ENCODE results near the gene CAD.
A peak's percentile ranks its signal among the peaks of the same experiment; 100 is the strongest.
"Not testable (repeated sequence)": the region's sequence is repeated elsewhere in the genome, so short reads cannot be mapped to it uniquely, and the experiment has no call there.

The CAD gene
- total RNA-seq: 87.2 reads per million, percentile 80 among the genes with 10 or more reads in this experiment

DNA sequence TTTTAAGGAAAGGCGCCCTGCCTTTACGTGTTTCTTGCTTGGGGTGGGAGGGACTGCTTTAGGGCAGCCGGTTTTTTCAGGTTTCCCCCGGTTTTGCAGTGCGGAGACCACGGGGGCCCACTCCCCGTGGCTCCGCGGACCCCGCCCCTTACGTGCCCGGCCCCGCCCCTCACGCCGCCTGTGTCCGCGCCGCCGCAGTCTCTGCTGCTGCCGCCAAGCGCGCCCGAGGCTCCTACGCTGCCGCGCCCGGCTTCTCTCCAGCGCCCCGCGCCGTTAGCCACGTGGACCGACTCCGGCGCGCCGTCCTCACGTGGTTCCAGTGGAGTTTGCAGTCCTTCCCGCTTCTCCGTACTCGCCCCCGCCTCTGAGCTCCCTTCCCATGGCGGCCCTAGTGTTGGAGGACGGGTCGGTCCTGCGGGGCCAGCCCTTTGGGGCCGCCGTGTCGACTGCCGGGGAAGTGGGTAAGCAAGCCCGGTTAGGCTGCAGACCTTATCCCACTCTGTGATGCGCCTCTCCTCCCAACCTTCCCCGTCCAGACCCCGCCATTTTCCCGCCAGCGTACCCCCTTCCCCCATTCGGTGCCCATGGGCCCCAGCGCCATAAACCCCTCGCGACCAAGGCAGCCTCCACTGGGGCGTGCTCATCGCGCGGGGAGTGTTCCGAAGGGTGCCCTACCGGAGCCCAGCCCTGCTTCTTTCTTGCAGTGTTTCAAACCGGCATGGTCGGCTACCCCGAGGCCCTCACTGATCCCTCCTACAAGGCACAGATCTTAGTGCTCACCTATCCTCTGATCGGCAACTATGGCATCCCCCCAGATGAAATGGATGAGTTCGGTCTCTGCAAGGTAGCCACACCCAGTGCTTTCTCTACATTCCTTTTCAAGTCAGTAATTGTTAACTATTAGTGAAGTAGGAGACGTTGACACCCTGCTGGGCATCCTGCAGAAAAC, at the start of gene CAD:
CAD (plus strand) TSS at position 197 of the 949 bp plus-strand sequence; CDS start at position 380, 183 bp downstream.
- DNase-seq: peak; percentile 79

DNA sequence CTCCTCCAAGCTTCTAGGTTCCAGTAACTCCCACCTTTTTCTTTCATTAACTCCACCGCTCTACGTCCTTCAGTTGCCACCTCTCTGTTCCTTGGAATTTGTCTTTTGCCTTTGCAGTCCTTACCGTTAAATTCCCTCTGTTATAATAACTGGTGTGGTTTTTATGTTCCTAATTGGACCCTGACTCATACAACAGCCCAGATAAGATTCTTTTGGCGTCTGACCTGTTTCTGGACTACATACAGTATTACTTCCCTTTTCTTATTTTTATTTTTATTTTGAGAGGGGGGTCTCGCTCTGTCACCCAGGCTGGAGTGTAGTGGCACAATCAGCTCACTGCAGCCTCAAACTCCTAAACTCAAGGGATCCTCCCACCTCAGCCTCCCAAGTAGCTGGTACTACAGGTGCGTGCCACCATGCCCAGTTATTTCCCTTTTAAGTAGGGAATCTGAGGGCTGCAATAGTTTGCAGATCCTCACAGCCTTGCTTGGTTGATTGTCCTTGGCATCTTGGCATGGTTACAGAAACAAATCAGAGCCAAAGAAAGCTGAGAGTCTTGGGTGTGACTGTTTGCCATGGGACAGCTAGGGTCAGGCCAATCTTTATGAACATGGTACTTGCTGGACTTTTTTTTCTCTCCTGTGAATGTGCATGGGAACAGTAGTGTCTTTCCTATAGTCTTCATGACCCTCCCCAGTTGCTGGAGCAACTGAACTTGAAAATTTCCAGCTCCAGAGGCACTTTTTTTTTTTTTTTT, 46.4 kb upstream of the CAD start:
- no peak for DNase-seq

DNA sequence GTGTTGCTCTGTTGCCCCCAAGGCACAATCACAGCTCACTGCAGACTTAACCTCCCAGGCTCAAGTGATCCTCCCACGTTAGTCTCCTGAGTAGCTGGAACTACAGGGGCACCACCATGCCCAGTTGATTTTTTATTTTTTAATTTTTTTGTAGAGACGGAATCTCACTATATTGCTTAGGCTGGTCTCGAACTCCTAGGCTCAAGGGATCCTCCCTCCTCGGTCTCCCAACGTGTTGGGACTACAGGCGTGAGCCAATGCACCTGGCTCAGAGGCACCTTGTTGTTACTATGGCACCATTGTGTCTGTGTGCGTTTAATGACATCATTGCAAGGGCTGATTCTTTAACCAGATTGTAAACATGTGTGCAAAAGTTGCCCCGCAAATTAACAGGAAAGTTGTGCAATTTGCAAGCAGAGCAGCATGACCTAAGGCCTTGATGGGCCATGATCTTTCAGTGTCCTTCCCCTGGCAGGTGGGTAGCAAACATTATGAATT, 45.8 kb upstream of the CAD start:
- DNase-seq: no peak

DNA sequence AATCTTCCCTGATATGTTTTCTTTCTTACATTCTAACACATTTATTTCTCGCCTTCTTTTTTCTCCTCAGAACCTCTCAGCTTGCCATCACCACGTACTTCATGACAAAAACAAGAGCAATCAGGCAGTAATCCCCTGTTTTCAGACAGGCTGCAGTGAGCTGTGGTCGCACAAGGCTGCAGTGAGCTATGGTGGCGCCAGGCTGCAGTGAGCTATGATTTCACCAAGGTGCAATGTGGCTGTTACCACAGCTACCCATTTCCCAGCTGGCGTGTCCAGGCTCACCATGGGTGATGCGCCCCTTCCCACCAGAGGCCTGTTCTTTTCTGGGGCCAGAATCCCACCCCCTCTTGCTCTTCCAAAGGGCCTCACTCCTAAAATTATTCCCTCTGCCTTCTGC, 42.5 kb upstream of the CAD start:
- no peak for DNase-seq

DNA sequence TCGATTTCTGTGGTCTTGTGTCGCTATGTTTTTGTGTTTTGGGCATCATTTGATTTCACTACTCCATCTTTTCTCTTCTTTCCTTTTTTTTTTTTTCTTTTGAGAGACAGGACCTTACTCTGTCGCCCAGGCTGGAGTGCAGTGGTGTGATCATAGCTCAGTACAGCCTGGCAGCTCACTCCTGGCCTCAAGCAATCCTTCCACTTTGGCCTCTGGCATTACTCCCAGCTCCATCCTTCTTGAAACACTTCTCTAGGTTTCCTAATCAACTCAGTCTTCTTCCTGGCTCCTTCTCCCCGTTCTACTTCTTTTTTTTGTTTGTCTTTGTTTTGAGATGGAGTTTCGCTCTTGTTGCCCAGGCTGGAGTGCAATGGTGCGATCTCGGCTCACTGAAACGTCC, 41.8 kb upstream of the CAD start:
- DNase-seq: no peak

DNA sequence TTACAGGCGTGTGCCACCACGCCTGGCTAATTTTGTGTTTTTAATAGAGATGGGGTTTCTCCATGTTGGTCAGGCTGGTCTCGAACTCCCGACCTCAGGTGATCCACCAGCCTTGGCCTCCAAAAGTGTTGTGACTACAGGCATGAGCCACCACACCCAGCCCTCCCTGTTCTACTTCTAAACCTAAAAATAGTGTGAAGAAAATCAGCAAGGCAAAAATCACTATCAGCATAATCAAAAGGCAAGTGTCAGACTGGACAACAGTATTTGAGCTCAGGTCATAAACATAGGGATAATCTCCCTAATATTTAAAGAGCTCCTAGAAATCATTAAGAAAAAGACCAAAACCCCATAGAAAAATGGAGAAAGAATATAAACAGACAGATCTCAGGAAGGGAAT, 41.4 kb upstream of the CAD start:
- DNase-seq: not testable (repeated sequence)

GRCh38 chr2:27177441-27178351, 39.5 kb upstream of the CAD start:
- no peak for DNase-seq

GRCh38 chr2:27178469-27178868, 38.7 kb upstream of the CAD start:
- no peak for DNase-seq

DNA sequence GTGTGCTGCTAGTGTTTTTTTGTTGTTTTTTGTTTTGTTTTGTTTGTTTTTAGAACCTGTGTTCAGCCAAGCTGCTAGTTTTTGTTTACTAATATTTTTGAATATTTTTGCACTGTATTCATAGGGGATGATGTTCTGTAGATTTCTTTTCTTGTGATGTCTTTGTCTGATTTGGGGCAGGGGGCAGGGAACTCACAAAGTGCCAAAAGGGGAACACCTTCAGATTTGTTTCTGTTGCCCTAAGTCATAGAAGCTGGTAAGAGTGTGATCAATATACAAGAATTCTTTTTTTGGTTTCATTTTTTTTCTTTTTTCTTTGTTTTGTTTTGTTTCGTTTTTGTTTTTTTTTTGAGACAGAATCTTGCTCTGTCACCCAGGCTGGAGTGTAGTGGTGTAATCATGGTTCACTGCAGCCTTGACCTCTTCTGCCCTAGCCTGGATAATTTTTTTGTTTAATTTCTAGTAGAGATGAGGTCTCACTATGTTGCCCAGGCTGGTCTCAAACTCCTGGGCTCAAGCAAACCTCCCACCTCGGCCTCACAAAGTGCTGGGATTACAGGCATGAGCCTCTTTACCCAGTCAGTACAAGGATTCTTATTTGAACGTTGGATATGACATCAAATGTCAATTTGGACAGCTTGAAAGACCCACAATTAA, 37.7 kb upstream of the CAD start:
- no peak for DNase-seq

- no peak for DNase-seq
Measured at GRCh38 chr2:27182346-27182745, 34.8 kb upstream of the CAD start.

- DNase-seq: no peak
Measured at GRCh38 chr2:27184115-27184514, 33.1 kb upstream of the CAD start.

DNA sequence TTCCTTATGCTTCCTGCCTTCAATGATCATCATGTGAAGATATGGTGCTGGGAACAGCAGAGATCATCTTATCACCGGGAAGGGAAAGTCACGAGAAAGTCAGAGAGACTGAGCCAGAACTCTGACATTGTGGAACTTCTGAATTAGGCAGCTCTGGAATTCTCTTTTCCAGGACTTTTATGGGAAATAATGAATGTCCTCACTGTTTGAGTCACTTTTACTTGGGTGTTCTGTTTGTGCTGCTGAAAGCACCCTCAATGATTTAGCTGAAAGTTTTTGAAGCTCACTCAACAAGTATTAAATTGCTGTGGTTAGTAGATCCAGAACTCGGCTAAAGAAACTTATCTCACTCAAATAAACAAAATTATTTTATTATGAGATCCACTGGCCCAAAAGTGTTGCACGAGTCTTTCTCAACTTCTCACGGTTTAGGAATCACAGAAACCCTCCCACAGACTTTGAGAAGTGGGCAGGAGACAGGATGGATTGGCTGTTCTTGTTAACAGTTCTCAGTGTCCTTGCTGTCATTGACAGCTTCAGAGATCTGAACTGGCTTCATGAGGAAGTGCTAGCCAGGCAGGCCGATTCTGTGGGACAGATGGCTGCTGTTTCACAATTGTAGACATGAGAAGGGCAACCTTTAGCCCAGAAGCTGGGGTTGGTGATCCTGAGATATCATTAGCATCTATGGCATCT, 31.7 kb upstream of the CAD start:
- no peak for DNase-seq

- no peak for DNase-seq
Measured at GRCh38 chr2:27186613-27187345, 30.4 kb upstream of the CAD start.

GRCh38 chr2:27189989-27190388, 27.2 kb upstream of the CAD start:
- DNase-seq: no peak

- peak; percentile 27 for DNase-seq
Measured at GRCh38 chr2:27191070-27191829, 25.9 kb upstream of the CAD start.

- no peak for DNase-seq
Measured at GRCh38 chr2:27194538-27195354, 22.4 kb upstream of the CAD start.

DNA sequence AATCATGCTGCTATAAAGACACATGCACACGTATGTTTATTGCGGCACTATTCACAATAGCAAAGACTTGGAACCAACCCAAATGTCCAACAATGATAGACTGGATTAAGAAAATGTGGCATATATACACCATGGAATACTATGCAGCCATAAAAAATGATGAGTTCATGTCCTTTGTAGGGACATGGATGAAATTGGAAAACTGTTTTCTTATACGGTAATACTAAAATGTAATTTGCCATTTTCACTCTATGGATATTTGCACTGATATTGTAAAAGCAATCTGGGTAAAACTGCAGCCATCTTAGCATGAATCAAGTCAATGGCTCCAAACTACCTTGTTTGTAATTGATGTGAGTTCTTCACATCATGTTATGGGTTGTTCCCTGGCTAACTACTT, 21.4 kb upstream of the CAD start:
- DNase-seq: not testable (repeated sequence)

- not testable (repeated sequence) for DNase-seq
Measured at GRCh38 chr2:27198068-27198467, 19.1 kb upstream of the CAD start.

GRCh38 chr2:27198627-27199026, 18.5 kb upstream of the CAD start:
- no peak for DNase-seq
